Skin epidermis (tissue), 12 donors: ENCODE results near the gene MRPL42.
A peak's percentile ranks its signal among the peaks of the same experiment; 100 is the strongest.
"Not testable (repeated sequence)": the region's sequence is repeated elsewhere in the genome, so short reads cannot be mapped to it uniquely, and the experiment has no call there.

Source experiments
- H3K27ac ChIP-seq, 21 experiments: fragments of 200-600 bp; sonication (generic) in 11 of 21; one replicate each; pipeline ENCODE4 v1.5.0; 2020; ENCODE audit warnings: mild to moderate bottlenecking in 3 of 21, inconsistent platforms in 2 of 21, moderate library complexity in 2 of 21
- H3K4me3 ChIP-seq, 7 experiments: fragments of 200-600 bp; sonication (generic) in 2 of 7; one replicate each; pipeline ENCODE4 v1.5.0; 2020; ENCODE audit warnings: inconsistent platforms in 2 of 7, mild to moderate bottlenecking in 2 of 7, moderate library complexity in 1 of 7

Gene MRPL42

GRCh38 chr12:93536111-93536765 lies 68.9 kb downstream of the MRPL42 start:
- Histone ChIP-seq H3K27ac (no peak overlapping the region), H3K4me3 (no peak overlapping the region)

GRCh38 chr12:93536766-93537488 lies 69.6 kb downstream of the MRPL42 start:
- H3K27ac ChIP-seq, result no peak overlapping the region
- H3K4me3 ChIP-seq, result no peak overlapping the region

GRCh38 chr12:93537769-93538168 lies 70.5 kb downstream of the MRPL42 start:
- Histone ChIP-seq H3K27ac (no peak overlapping the region), H3K4me3 (no peak overlapping the region)

- H3K27ac ChIP-seq, result peak overlapping the region in 2 of 21 experiments; percentile 26 to 28
- no peak overlapping the region for H3K4me3 ChIP-seq
Measured at GRCh38 chr12:93539821-93540220, 72.5 kb downstream of the MRPL42 start.

GRCh38 chr12:93540466-93540865 lies 73.2 kb downstream of the MRPL42 start:
- Histone ChIP-seq H3K27ac (peak overlapping the region in 2 of 21 experiments; percentile 26 to 28), H3K4me3 (no peak overlapping the region)

- H3K27ac ChIP-seq, result no peak overlapping the region
- no peak overlapping the region for H3K4me3 ChIP-seq
Measured at GRCh38 chr12:93541578-93542225, 74.4 kb downstream of the MRPL42 start.

GRCh38 chr12:93547778-93548177 lies 80.5 kb downstream of the MRPL42 start:
- H3K4me3 ChIP-seq, result no peak overlapping the region
- no peak overlapping the region for H3K27ac ChIP-seq

- no peak overlapping the region for H3K4me3 ChIP-seq
Measured at GRCh38 chr12:93549174-93549573, 81.9 kb downstream of the MRPL42 start.

GRCh38 chr12:93550748-93551611 lies 83.7 kb downstream of the MRPL42 start:
- Histone ChIP-seq H3K27ac (no peak overlapping the region), H3K4me3 (no peak overlapping the region)

More at GRCh38 chr12:93549174-93549573, 81.9 kb downstream of the MRPL42 start:
- no peak overlapping the region for H3K27ac ChIP-seq

- H3K4me3 ChIP-seq, result no peak overlapping the region
- H3K27ac ChIP-seq, result no peak overlapping the region
Measured at GRCh38 chr12:93552427-93552826, 85.1 kb downstream of the MRPL42 start.

- H3K4me3 ChIP-seq, H3K27ac ChIP-seq: not testable (repeated sequence)
Measured at GRCh38 chr12:93557879-93558278, 90.6 kb downstream of the MRPL42 start.

- not testable (repeated sequence) for H3K4me3 ChIP-seq, H3K27ac ChIP-seq
Measured at GRCh38 chr12:93558685-93559084, 91.4 kb downstream of the MRPL42 start.

- Histone ChIP-seq H3K27ac (no peak overlapping the region), H3K4me3 (no peak overlapping the region)
Measured at GRCh38 chr12:93563807-93564538, 96.7 kb downstream of the MRPL42 start.

GRCh38 chr12:93565760-93566159 lies 98.4 kb downstream of the MRPL42 start:
- H3K27ac ChIP-seq, result no peak overlapping the region
- H3K4me3 ChIP-seq, result no peak overlapping the region
